IPS-18c (cell line): ENCODE data around the gene KDF1.

ENCODE experiments used
- H3K4me3 ChIP-seq: 2 replicates; pipeline ENCODE4 v1.7.0; 2013; ENCODE audit warnings: low read depth, mild to moderate bottlenecking, low read length, moderate library complexity; ENCODE audit not compliant: insufficient read depth
- H3K9me3 ChIP-seq: one replicate; pipeline ENCODE4 v1.6.1; 2013; ENCODE audit warnings: mild to moderate bottlenecking, low read length, moderate library complexity; ENCODE audit not compliant: control insufficient read depth, insufficient read depth

Gene KDF1

DNA sequence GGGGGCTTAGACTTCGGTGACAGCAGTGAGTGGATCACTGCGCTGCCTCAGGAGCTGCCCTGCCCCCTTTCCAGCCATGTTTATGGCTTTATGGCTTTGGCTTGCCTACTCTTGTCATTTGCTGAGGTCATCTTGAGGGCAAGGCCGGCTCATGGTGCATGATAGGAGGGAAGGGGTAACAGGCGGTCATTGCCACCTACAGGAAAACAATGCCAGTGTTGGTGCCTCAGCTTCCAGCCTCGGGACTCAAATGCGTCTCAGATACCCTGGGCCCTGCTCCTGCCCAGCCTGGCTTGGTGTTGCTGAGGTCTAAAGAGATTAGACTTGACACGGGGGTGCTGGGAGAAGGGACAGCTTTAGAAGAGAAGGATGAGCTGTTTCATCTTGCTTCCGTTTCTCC is 14.5 kb downstream of the KDF1 start:
- H3K9me3 ChIP-seq: no peaks in the 10 kb centered on the region
- no peak overlapping the region for H3K4me3 ChIP-seq

- H3K9me3 ChIP-seq: no peaks in the 10 kb centered on the region
- H3K4me3 ChIP-seq: no peak overlapping the region
These were observed 15.1 kb downstream of the KDF1 start for GRCh38 chr1:26945138-26945537.

DNA sequence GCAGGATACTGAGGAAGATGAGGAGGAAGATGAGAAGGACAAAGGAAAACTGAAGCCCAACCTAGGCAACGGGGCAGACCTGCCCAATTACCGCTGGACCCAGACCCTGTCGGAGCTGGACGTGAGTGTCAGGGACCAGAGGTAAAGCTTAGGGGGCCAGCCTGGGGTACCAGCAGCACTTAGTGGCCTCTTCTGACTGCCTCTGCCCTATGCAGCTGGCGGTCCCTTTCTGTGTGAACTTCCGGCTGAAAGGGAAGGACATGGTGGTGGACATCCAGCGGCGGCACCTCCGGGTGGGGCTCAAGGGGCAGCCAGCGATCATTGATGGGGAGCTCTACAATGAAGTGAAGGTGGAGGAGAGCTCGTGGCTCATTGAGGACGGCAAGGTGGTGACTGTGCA is 17.6 kb downstream of the KDF1 start:
- Histone ChIP-seq H3K9me3 (no peaks in the 10 kb centered on the region), H3K4me3 (no peak overlapping the region)

DNA sequence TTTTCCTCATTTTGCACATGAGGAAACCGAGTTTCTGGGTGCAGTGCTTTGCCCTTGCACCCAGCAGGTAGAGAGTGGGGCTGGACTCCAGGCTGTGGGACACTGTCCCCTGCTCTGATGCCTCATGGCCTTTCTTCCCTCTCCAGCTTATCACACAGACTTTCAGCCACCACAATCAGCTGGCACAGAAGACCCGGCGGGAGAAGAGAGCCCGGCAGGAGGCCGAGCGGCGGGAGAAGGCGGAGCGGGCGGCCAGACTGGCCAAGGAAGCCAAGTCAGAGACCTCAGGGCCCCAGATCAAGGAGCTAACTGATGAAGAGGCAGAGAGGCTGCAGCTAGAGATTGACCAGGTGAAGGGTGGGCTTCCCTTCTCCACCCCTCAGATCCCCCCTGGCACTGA is 19.0 kb downstream of the KDF1 start:
- Histone ChIP-seq H3K4me3 (no peak overlapping the region), H3K9me3 (no peaks in the 10 kb centered on the region)

DNA sequence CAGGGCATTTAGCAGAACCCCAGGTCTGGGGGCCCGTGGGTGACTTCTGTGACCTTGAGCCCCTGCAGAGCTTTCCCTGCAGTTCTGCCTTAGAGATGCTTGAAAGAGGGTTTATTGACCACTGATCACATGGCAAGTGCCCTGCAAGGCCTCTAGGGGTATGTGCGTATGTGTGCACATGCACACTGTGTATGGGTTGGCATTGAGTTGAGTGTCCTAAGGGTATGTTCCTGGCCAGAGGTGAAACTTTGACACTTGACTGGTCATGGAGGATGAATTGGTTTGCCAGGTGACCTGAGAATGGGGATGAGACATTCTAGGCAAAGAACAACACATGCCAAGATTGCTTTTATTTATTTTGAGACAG is 21.6 kb downstream of the KDF1 start:
- Histone ChIP-seq H3K9me3 (no peaks in the 10 kb centered on the region), H3K4me3 (no peak overlapping the region)

DNA sequence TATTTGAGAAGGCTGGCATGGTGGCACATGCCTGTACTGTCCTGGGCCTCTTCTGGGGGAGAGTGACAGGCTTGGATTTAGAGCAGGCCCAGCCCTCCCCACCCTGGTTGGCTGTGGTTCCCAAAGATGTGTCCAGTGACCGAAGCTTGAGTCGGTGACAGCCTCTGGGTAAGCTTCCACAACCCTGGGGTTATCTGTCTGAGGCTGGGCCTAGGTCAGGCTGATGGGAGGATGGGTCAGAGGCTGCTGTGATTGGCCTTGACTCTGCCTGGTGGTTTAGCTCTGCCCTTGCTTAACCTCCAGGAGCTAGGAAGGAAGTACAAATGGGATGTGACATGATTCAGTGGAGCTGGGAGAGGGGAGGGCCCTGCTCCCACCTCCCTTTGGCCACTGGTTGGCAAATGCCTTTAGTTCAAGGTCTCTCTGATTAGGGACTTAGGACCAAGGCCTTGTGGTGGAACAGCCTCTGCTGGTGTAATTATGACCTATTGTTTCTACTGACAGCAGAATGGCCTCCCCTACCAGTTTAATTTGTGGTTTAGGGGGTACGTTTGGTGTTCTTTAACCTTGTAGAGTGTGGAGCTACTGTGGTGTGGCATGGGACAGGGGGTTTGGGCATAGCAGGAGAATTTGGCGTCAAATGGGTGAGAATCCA is 22.1 kb downstream of the KDF1 start:
- no peaks in the 10 kb centered on the region for H3K9me3 ChIP-seq
- no peak overlapping the region for H3K4me3 ChIP-seq

DNA sequence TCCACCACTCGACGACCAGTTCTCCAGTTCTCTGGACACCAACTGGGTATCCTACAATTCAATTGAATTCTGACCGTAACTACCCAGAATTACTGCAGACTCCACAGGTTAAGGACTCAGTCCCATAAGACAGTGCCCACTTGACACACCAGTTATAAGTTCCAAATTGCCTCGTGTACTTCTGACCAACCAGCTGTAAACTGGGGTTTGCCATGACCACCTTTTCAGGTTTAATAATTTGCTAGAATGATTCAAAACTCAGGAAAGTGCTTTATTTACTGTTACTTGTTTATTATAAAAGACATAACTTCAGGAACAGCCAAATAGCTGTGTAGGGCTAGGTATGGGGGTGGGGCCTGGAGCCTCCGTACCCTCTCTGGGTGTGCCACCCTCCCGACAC is 23.4 kb downstream of the KDF1 start:
- no peak overlapping the region for H3K4me3 ChIP-seq
- no peaks in the 10 kb centered on the region for H3K9me3 ChIP-seq

DNA sequence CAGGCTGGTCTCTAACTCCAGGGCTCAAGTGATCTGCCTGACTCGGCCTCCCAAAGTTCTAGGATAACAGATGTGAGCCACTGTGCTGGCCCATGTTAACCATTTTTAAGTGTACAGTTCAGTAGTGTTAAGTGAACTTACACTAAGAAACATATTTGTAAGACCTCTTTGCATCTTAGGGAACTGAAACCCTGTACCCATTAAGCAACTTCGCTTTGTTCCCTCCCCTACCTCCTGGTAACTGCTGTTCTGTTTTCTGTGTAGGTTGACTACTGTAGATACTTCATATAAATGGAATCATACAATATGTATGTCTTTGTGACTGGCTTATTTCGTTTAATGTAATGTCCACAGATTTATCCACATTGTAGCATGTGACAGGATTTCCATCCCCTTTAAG is 27.7 kb downstream of the KDF1 start:
- Histone ChIP-seq H3K9me3 (no peaks in the 10 kb centered on the region), H3K4me3 (no peak overlapping the region)

- Histone ChIP-seq H3K4me3 (no peak overlapping the region), H3K9me3 (no peaks in the 10 kb centered on the region)
These were observed 36.6 kb downstream of the KDF1 start for GRCh38 chr1:26923711-26924110.

- peak overlapping the region; percentile 94 for H3K4me3 ChIP-seq
- no peaks in the 10 kb centered on the region for H3K9me3 ChIP-seq
These were observed 37.4 kb downstream of the KDF1 start for GRCh38 chr1:26922901-26923300.

- Histone ChIP-seq H3K4me3 (peak overlapping the region; percentile 94), H3K9me3 (no peaks in the 10 kb centered on the region)
These were observed 37.9 kb downstream of the KDF1 start for GRCh38 chr1:26922431-26922729.

- no peaks in the 10 kb centered on the region for H3K9me3 ChIP-seq
- peak within 1 kb of the TSS; percentile 94 for H3K4me3 ChIP-seq
These were observed 38.5 kb downstream of the KDF1 start, which contains the start of gene NUDC for GRCh38 chr1:26921540-26922430. Gene NUDC, plus strand, starts transcription at chr1:26921743. Its CDS starts 106 bp downstream, at chr1:26921849.

DNA sequence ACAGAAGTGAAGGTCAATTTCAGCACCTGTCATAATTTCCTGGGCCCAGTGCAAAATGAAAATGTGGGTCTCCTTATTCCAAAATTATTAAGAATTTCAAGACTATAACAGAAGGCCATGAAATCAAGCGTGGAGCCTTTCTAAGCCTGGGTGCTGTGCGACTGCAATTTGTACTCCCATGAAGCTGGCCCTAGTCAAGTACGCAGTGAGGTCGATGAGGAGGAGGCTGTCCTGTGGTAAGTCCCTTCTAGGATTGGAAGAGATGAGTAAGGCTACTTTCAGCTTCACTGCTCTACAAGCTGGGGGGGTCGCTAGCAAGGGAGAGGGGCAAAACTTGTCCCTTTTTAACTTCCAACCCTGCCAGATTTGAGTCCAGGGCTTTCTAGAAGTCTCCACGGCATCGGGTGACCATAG is 39.1 kb downstream of the KDF1 start:
- H3K9me3 ChIP-seq: no peaks in the 10 kb centered on the region
- peak overlapping the region; percentile 43; the same call in 1 of the 2 replicates for H3K4me3 ChIP-seq

DNA sequence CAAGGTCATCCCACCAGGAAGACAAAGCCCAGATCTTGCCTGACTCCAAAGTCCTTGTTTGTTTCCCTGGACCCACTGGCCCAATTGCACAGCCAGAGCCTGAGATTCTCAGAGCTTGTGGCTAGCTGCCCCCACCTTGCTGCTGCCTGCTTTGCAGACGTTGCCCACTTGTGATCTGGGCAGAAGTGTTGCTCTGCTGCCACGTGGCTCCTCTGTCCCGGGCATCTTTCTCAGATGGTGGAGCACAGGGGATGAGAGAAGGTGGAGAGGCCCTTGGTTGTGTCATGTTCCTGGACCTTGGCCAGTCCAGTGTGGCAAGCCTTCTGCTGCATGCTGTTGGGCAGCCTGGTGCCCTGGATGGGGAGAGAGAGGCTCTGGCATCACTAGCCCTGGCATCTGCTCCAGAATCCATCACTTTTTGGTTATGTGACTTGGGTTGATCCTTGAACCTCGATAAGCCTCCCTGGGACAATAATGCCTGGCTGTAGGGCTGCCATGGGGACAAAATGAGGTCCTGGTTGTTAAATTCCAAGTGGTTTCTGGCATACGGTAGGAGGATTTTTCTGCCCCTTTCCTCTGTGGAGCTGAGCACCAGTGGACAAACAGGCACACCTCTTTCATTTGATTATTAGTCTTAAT is 44.9 kb downstream of the KDF1 start:
- H3K4me3 ChIP-seq: no peak overlapping the region
- no peaks in the 10 kb centered on the region for H3K9me3 ChIP-seq

GRCh38 chr1:26913754-26914619 is 46.3 kb downstream of the KDF1 start, which contains the start of gene NR0B2:
Gene NR0B2, minus strand, starts transcription at chr1:26913975. Its CDS starts 35 bp downstream, at chr1:26913940.
- no peak within 1 kb of the TSS for H3K4me3 ChIP-seq

GRCh38 chr1:26913389-26913753 is 46.9 kb downstream of the KDF1 start:
- H3K9me3 ChIP-seq: no peaks in the 10 kb centered on the region

More at GRCh38 chr1:26913754-26914619, 46.3 kb downstream of the KDF1 start, which contains the start of gene NR0B2:
- no peaks in the 10 kb centered on the region for H3K9me3 ChIP-seq

DNA sequence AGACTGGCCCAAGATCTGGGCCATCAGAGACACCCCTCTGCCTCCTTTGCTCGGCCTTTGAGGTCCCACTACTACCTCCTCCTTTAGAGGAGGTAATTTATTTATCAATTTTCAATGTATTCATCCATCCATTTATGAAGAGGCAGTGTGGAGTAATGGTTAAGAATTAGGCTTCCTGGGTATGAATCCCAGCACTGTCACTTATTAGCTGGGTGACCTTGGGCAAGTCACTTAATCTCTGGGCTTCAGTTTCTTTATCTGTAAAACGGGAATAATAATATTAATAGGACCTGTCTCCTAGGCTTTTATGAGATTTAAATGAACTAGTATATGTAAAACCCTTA is 48.1 kb downstream of the KDF1 start:
- Histone ChIP-seq H3K9me3 (no peaks in the 10 kb centered on the region), H3K4me3 (no peak overlapping the region)

More at GRCh38 chr1:26913389-26913753, 46.9 kb downstream of the KDF1 start:
- no peak overlapping the region for H3K4me3 ChIP-seq
